GM19397 (cell line): ENCODE data around the gene LAMA3.

Experiments used
- ATAC-seq: cut with Tn5 transposase; IDR thresholded peaks from one replicate; pipeline ENCODE4 v1.9.1; 2021; ENCODE audit warnings: mild to moderate bottlenecking, moderate library complexity; ENCODE audit not compliant: unreplicated experiment

LAMA3 gene

GRCh38 chr18:23669804-23670405 is 19.3 kb upstream of the LAMA3 start:
- no peak for ATAC-seq

GRCh38 chr18:23671564-23671963 is 17.7 kb upstream of the LAMA3 start:
- no peak for ATAC-seq

GRCh38 chr18:23673725-23674124 is 15.5 kb upstream of the LAMA3 start:
- no peak for ATAC-seq

- ATAC-seq, result no peak
Observed at GRCh38 chr18:23675236-23675635, 14.0 kb upstream of the LAMA3 start.

GRCh38 chr18:23675896-23676295 is 13.4 kb upstream of the LAMA3 start:
- no peak for ATAC-seq

GRCh38 chr18:23682045-23682444 is 7.2 kb upstream of the LAMA3 start:
- no peak for ATAC-seq

GRCh38 chr18:23682472-23682871 is 6.8 kb upstream of the LAMA3 start:
- ATAC-seq, result no peak

- ATAC-seq, result no peak
Observed at GRCh38 chr18:23683155-23683554, 6.1 kb upstream of the LAMA3 start.

- ATAC-seq, result no peak
Observed at GRCh38 chr18:23683671-23684070, 5.6 kb upstream of the LAMA3 start.

GRCh38 chr18:23684515-23685197 is 4.6 kb upstream of the LAMA3 start:
- ATAC-seq, result no peak

- no peak for ATAC-seq
Observed at GRCh38 chr18:23688528-23688927, 725 bp upstream of the LAMA3 start.

- peak; percentile 47 for ATAC-seq
Observed at GRCh38 chr18:23689616-23690504, 607 bp downstream of the LAMA3 start.

- no peak for ATAC-seq
Observed at GRCh38 chr18:23690505-23691068, 1.3 kb downstream of the LAMA3 start.

- ATAC-seq, result no peak
Observed at GRCh38 chr18:23693846-23694245, 4.6 kb downstream of the LAMA3 start.

- no peak for ATAC-seq
Observed at GRCh38 chr18:23694637-23695430, 5.6 kb downstream of the LAMA3 start.

- ATAC-seq, result no peak
Observed at GRCh38 chr18:23701017-23701416, 11.8 kb downstream of the LAMA3 start.

- no peak for ATAC-seq
Observed at GRCh38 chr18:23701544-23702064, 12.4 kb downstream of the LAMA3 start.

GRCh38 chr18:23702606-23703005 is 13.4 kb downstream of the LAMA3 start:
- no peak for ATAC-seq

- ATAC-seq, result no peak
Observed at GRCh38 chr18:23703057-23703986, 14.1 kb downstream of the LAMA3 start.
